NOMO-1 (cell line): ENCODE measurements around the gene PROKR1.
"Not testable (repeated sequence)": the region's sequence is repeated elsewhere in the genome, so short reads cannot be mapped to it uniquely, and the experiment has no call there.

ENCODE experiments used
- DNase-seq, 2 experiments: peaks; one replicate each; lab custom pipeline; 2025; ENCODE audit not compliant: unreplicated experiment in 2 of 2; lab: John Stamatoyannopoulos, UW

The PROKR1 gene

DNA sequence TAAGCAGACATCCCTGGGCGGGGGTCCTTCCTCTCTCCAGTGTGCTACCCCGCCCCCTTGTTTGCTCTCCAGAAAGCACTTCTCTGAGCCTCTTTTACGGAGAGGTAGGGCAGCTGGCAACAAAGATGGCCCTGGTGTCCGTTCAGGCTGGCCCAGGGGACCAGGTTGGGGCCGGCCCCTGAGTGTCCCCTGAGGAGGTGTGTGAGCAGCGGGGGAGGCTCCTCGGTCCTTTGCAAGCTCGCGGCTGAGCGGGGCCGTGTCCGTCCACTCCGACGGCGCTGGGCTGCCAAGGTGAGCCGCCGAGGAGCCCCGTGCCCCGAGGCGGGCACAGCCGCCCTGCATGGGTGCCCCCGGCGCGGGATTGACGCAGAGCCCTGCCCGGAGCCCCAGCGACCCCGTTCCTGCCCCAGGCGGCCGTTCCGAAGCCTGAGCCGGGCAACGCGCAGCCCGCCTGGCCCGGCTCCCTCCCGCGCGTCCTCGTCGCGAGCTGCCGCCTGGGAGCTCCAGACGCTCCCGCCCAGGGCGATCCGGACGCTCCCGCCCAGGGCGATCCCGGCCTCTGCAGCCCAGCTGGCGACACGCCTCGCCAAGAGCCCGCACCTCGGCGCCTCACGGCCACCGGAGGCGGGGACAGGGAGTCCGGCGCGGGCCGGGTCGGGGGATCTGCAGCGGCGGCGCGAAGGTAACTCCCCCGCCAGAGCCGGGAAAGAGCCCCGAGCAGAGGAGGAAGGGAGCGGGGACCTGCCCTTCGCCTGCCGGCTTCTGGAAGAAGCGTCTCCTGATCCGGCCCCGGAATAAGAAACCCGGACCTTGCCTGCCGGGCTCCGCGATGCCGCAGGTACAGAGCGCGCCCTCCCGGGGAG, at the start of gene PROKR1:
Gene PROKR1 (plus strand): TSS at position 569 of the 863 bp plus-strand sequence. CDS start 2,243 bp downstream, outside the sequence.
- peak in 1 of 2 experiments; percentile 12 for DNase-seq

DNA sequence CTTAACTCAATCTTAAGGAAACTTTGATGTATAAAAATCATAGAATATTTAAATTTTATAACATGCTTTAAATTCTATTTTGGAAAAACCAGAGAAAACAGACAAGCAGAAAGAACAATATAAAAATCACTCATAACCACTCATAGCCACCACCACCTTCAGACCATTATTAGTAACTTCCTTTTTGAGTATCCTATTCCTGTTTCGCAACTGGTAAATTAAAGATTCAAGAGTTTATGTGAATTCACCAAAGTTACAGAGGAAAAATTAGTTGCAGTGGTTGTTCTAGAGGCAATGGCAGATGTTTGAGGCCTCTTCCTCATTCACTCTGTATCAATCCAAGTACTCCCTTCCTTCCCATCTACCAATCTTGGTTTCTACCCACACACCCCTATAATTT, 49.3 kb upstream of the PROKR1 start:
- DNase-seq: peak; percentile 22 to 59

DNA sequence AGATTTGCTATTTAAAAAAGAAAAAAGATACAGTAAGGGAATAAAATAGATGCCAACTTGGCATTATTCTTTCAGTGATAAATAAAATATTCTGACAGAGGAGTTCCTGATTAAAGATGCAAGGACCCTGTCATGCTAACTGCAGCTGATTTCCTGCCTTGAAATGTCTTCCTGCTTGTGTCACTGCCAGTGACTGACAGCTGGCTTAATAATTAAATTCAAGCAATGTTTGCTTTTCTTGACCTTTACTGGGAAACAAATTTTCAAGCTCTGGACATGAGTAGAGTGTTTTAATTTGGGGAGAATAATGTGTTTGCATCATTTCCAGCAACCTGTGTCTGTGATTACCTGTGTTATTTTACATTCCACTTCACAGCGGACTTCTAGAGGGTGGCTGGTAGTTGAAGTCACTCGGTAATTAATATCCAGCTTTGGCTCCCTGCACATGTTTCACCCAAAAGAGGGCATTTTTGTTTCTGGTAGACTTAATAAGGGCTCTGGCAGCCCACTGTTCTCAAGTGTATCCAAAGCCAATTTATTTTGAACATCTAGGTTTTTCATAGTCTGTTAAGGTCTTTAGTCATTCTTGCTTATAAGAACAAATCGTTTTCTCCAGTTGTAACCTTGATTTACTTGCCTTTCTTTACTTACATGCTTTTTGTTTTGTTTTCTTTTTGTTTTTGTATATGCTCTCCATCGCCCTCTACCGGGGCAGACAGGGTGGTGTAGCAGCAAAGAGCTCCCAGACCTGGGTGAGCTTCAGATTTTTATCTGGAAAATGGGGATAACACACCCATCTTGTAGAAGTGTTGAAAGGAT, 48.5 kb upstream of the PROKR1 start:
- DNase-seq: peak in 1 of 2 experiments; percentile 17

DNA sequence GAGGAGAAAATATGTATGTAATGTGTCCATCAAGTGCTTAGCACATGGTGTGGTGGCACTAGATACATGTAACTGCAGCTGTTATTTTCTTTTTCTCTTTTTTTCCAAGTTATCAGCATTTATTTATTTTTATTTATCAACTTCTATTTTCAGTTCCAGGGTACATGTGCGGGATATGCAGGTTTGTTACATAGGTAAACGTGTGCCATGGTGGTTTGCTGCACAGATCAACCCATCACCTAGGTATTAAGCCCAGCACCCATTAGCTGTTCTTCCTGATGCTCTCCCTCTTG, 47.9 kb upstream of the PROKR1 start:
- not testable (repeated sequence) for DNase-seq

DNA sequence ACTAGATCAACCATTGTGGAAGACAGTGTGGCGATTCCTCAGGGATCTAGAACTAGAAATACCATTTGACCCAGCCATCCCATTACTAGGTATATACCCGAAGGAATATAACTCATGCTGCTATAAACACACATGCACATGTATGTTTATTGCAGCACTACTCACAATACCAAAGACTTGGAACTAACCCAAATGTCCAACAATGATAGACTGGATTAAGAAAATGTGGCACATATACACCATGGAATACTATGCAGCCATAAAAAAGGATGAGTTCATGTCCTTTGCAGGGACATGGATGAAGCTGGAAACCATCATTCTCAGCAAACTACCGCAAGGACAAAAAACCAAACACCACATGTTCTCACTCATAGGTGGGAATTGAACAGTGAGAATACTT, 42.9 kb upstream of the PROKR1 start:
- DNase-seq: not testable (repeated sequence)

DNA sequence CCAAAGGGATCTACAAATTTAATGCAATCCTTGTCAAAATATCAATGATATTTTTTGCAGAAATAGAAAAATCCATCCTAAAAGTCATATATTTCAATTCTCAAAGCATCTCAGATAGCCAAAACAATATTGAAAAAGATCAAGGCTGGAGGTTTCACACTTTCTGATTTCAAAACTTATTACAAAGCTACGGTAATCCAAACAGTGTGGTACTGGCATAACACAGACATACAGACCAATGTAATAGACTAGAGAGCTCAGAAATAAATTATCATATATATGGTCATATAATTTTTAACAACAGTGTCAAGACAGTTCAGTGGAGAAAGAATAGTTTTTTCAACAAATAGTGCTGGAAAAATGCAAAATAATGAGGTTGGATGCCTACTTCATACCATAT, 40.3 kb upstream of the PROKR1 start:
- DNase-seq: no peak

DNA sequence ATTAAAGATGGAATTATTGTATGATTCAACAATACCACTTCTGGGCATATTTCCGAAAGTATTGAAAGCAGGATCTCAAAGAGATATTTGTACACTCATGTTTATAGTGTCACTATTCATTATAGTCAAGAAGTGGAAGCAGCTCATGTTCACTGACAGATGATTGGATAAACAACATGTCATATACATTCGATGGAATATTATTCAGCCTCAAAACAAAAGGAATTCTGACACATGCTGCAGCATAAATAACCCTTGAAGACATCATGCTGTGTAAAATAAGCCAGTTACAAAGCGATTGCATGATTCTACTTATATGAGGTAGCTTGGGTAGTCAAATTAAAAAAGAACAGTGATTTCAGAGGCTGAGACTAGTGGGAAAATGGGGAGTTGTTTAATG, 39.3 kb upstream of the PROKR1 start:
- no peak for DNase-seq

DNA sequence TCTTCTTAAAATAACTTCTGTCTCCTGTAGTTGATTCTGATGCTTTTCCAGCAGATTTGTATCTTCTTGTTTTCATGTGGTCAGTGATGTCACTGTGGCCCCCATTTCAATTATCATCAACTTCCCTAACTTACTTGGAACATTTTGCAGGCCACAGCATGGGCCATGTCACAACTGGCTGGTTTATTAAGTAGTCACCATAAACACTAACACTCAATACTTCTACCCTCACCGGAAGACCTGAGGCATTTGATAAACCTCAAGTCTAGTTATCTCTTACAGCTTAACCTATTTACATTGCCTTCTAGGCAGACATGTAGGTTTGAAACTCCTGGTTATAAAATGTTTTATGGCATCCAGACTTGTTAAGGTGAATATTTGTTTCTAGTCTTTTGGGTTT, 37.4 kb upstream of the PROKR1 start:
- DNase-seq: no peak

DNA sequence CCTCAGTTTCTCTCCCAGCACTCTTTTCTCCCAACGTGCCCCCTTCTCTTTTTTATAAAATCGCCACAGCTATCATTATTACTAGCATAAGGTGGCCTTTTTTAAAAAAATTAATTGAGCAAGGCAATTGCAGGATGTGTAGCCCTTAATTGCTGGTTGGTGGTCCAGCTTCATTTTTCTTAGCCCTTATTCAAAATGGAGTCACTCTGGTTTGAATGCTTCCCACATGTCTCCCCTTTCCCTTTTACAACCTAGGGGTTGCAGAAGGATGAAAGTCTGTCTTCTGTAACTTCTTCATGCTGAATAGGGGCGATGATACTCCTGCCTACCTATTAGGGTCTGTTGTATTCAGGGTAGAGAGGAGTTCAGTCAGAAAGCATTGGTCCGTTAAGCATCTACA, 36.6 kb upstream of the PROKR1 start:
- DNase-seq: no peak

DNA sequence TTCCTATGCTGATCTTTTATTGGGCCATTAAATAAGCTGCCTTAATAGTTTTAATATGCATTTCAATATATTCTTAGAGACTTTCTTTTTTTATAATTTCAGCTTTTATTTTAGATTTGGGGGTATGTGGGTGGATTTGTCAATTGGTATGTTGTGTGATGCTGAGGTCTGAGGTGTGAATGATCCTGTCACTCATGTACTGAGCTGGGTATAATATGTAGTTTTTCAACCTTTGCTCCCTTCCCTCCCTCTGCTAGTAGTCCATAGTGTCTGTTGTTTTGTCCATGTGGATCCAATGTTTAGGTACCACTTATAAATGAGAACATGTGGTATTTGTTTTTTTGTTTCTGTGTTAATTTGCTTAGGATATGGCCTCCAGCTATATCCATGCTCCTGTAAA, 35.5 kb upstream of the PROKR1 start:
- no peak for DNase-seq

DNA sequence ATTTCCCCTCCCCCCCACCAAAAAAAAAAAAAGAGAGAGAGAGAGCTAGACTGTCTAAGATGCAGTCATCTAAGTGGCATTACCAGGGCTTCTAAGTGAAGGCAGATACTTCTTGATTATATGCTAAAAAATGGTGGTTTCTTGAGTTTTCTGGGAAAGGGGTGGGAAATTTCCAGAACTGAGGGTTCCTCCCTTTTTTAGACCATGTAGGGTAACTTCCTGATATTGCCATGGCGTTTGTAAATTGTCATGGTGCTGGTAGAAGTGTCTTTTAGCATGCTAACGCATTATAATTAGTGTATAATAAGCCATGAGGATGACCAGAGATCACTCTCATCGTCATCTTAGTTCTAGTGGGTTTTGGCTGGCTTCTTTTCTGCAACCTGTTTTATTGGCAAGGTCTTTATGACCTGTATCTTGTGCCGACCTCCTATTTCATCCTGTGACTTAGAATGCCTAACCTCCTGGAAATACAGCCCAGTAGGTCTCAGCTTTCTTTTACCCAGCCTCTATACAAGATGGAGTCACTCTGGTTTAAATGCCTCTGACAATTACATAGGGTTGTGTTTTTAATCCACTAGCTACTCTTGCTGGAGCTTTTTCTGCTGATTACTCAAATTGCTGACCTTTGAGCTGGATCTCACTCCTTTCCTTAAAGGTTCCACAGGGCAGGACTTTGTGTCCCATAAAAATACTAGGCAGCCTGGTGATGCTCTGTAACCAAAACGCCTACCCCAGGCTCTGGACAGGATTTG, 30.4 kb upstream of the PROKR1 start:
- no peak for DNase-seq

DNA sequence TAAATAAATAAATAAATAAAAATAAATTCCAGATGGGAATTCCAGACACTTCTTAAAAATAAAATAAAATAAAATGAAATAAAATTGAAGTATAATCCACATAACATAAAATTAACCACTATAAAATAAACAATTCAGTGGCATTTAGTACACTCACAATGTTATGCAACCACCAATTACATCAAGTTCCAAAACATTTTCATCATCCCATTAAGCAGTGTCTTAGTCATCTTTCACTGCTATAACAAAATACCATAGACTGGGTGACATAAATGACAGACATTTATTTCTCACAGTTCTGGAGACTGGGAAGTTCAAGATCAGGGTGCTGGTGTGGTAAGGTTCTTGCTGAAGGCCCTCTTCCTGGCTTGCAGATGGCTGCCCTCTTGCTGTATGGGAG, 22.6 kb upstream of the PROKR1 start:
- DNase-seq: no peak

DNA sequence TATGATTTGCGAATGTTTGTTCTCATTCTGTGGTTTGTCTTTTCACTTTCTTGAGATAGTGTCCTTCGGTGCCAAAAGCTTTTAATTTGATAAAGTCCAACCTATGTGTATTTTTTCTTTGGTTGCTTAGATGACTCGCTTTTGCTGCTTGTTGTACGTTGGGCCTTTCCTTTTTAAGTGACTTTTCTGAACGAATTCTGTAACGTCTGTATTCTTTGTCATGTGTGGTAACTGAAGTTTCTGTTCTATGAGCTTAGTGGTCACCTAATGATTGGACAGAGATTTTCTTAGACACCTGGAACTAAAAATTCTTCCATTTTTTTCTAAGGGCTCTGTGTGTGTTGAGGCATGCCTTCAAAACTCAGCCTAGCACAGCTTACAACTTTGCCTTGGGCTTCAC, 19.6 kb upstream of the PROKR1 start:
- DNase-seq: no peak

DNA sequence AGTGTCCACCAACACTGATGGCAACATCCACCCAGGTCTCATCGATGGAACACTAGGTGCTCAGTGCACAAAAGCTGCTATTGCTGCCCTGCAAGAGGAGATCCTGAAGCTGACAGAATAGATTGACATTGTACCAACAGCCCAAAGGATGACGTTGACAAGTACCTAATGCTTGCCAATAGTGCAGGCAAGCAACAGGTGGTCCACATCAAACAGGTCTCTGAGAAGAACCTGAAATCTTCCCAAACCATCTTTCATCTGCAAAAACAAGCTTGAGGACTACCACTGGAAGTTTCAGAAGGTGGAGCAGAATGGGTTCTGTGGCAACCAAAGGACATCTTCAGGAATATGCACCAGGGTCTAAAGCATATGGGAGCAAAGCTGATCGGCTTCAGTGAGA, 15.8 kb upstream of the PROKR1 start:
- DNase-seq: no peak

DNA sequence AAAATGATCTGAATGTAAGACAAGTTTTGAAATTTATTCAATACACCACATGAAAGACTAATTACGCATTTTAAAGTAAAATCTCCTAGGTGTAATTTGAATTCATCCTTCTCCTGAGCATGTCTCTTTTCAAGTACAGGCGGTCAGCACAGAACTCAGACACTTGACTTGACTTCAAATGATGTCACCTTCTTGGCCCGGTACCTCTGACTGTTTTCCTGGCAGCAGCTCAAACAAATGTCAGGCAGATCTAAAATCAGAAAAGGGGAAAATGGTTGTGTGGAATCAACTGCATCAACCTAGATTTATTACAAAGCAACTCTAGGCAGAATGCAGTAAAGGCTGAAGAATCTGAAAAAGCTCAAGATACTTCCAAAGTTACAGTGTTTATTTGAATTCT, 11.4 kb upstream of the PROKR1 start:
- no peak for DNase-seq

DNA sequence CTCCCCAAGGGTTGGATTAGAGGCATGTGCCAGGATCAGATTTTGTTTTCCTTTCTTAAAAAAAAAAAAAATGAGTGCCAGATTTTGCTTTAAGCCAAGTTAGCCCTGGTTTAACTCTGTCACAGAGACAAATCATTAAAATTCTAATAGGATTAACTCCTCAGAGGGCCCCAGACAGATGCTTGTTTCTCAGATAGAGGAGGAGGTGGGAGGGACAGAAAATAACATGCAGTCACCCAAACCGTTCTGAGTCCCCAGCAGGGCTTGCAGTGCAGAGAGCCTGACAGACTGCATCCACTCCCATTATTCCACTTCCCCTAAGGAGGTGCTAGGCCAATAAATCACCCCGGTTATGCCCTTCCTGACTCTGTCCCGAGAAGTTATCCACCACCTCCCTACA, 6.3 kb upstream of the PROKR1 start:
- DNase-seq: no peak

DNA sequence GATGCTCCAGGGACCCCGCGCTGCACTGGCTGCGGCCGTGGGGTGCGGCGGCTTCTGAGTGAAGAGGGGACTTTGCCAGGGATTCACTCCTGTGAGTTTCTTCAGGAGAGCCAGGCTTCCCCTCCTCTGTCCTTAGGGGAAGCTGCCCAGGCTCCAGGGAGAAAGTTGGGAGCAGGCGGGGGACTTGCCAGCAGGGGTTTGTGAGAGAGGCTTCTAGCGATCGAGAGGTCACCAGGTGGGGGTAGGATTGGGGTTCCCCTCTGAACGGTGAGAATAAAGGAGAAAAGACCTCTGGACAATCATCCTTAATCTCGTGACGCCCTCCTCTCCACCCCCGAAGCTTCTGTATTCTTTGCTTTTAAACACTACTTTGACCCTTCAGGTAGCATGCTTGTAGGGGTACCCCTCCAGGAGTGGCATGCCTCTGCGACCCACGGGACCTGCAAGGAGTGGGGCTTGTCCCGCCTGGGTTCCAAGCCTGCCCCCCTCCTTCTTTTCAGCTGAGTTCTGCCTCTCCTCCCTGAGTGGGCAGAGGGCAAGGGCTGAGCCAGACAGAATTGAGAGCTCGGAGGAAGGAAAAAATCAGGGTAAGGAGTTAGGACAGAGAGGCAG, 601 bp downstream of the PROKR1 start:
- no peak for DNase-seq

DNA sequence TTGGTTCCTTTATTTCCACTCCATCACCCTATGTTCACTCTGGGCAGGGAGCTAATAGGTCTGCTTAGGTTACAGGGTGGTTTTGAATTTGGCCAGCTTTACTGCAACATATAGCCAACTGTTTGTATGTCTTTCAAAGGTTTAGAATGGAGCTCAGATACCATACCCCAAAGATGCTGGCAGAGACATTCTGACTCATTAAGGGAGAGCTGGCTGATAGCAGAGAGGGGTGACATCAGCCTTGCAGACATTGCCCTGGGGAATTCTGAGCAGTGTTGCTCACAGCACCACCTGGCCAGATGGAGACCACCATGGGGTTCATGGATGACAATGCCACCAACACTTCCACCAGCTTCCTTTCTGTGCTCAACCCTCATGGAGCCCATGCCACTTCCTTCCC, 2.1 kb downstream of the PROKR1 start:
- DNase-seq: no peak

DNA sequence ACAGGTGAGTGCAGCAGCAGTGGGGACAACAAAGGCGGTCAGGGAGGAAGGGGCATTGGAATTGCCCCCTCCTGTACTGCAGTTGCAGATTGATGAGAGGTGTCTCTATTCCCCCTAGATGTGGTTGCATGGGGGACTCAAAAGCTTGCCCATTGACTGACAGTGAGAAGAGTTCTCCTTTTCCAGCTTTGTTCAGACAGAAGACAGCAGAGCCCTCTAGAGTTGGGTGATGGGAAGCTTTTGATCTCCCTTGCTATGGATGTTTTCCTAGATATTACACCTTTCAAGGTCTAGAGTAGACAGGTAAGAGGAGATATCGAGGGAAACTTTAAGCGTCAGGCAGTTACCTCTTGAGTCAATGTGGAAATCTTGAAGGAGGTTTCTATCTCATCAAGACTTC, 2.9 kb downstream of the PROKR1 start:
- no peak for DNase-seq

DNA sequence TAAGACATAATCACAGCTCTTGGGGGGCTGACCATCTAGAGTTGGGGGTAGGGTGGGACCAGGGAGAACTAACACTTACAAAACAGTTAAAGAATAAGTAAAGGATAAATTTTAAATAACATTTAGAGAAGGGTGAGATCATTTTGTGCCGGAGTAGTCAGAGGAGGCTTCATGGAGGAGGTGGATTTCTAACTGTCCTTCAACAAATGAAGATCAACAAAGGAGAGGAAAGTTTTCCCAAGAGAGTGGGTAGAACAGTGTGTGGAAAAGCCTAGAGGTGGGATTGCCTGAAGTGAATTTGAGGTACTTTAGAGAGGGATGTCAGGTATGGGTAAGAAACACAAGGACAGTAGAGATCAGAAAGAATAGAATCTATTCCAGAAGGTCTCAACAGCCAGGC, 7.3 kb downstream of the PROKR1 start:
- DNase-seq: no peak

DNA sequence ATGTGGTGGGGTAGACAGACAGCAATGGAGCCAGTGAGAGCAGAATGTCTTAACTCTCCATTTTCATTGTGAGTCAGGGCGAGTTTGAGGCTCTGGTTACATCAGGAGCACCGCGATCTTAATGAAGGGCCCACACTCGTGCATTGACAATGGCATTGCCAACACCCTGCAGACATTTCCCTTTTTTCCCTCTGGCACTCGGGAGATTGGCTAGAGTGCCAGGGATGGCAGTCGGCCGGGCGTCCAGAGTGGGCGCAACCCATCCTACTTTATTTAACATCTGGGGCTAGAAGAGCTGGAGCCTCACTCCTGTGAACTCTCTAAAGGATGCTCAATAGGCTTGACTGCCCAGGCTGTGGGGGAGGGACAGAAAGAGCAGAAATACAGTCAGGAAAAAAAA, 9.7 kb downstream of the PROKR1 start:
- no peak for DNase-seq
